ENCODE data around the gene SPG7. TPM values are rescaled to one million over a fixed set of nuclear protein-coding genes. Genes with fewer than 3 reads are reported as not detected.
A peak's percentile ranks its signal among the peaks of the same experiment; 100 is the strongest.

SPG7 gene
- total and polyA plus RNA-seq, 2 donors (not counting 1 experiment from before 2014, with no cell fraction given) = 35.1 to 107 TPM

GRCh38 chr16:89555265-89555664 is 47.1 kb downstream of the SPG7 start:
- Histone ChIP-seq H3K9me3 (ENCODE audit: control insufficient read depth, insufficient read depth, low read depth, low read length) (no peaks in the 10 kb centered on the region), H3K9ac (ENCODE audit: insufficient read depth, low read length) (no peak overlapping the region), H2AFZ (ENCODE audit: low read length) (no peak overlapping the region), H3K27me3 (ENCODE audit: control insufficient read depth, insufficient read depth, low read length) (no peaks in the 10 kb centered on the region), H3K27ac (ENCODE audit: insufficient read depth, low read length) (no peak overlapping the region), H3K4me1 (ENCODE audit: control insufficient read depth, extremely low read depth, insufficient read depth, low read length) (peaks cover 3% of the 10 kb centered on the region), H4K20me1 (ENCODE audit: control insufficient read depth, extremely low read depth, insufficient read depth, low read length) (no peaks in the 10 kb centered on the region), H3K36me3 (ENCODE audit: control insufficient read depth, insufficient read depth, low read length) (peaks cover 31% of the 10 kb centered on the region), H3K4me2 (ENCODE audit: extremely low read depth, insufficient read depth, low read length) (no peak overlapping the region), H3K4me3 (replicated peaks in 1 of 4; ENCODE audit: control extremely low read depth in 1 of 4, insufficient read depth in 1 of 4, low read depth in 3 of 4, low read length in 4 of 4) (no peak overlapping the region), H3K79me2 (ENCODE audit: control insufficient read depth, insufficient read depth, low read length) (no peaks in the 10 kb centered on the region)
- no peak for DNase-seq (ENCODE audit: low read depth in 2 of 2)
- TF ChIP-seq CTCF (conservative IDR thresholded peaks at IDR 0.05 in 1 of 2, IDR thresholded peaks at IDR 0.05 in 1 of 2; ENCODE audit: low read depth in 1 of 2, low read length in 2 of 2) (no peak), EZH2 (IDR thresholded peaks at IDR 0.05; ENCODE audit: low read length, missing control alignments) (no peak)

- H3K36me3 ChIP-seq (ENCODE audit: control insufficient read depth, insufficient read depth, low read length) = peaks cover 30% of the 10 kb centered on the region
- H3K27me3 ChIP-seq (ENCODE audit: control insufficient read depth, insufficient read depth, low read length) = no peaks in the 10 kb centered on the region
- no peak overlapping the region for H3K9ac ChIP-seq (ENCODE audit: insufficient read depth, low read length)
- no peak for DNase-seq (ENCODE audit: low read depth in 2 of 2)
- no peaks in the 10 kb centered on the region for H4K20me1 ChIP-seq (ENCODE audit: control insufficient read depth, extremely low read depth, insufficient read depth, low read length)
- no peaks in the 10 kb centered on the region for H3K9me3 ChIP-seq (ENCODE audit: control insufficient read depth, insufficient read depth, low read depth, low read length)
- no peak overlapping the region for H3K4me2 ChIP-seq (ENCODE audit: extremely low read depth, insufficient read depth, low read length)
- H3K27ac ChIP-seq (ENCODE audit: insufficient read depth, low read length) = no peak overlapping the region
- no peak for TF ChIP-seq CTCF (conservative IDR thresholded peaks at IDR 0.05 in 1 of 2, IDR thresholded peaks at IDR 0.05 in 1 of 2; ENCODE audit: low read depth in 1 of 2, low read length in 2 of 2)
- no peak for TF ChIP-seq EZH2 (IDR thresholded peaks at IDR 0.05; ENCODE audit: low read length, missing control alignments)
- H3K4me1 ChIP-seq (ENCODE audit: control insufficient read depth, extremely low read depth, insufficient read depth, low read length) = peaks cover 3% of the 10 kb centered on the region
- H3K79me2 ChIP-seq (ENCODE audit: control insufficient read depth, insufficient read depth, low read length) = peaks cover 3% of the 10 kb centered on the region
- no peak overlapping the region for H2AFZ ChIP-seq (ENCODE audit: low read length)
- no peak overlapping the region for H3K4me3 ChIP-seq (replicated peaks in 1 of 4; ENCODE audit: control extremely low read depth in 1 of 4, insufficient read depth in 1 of 4, low read depth in 3 of 4, low read length in 4 of 4)
Observed at GRCh38 chr16:89555780-89556179, 47.6 kb downstream of the SPG7 start.

GRCh38 chr16:89556750-89557689 is 48.8 kb downstream of the SPG7 start:
- peaks cover 3% of the 10 kb centered on the region for H3K4me1 ChIP-seq (ENCODE audit: control insufficient read depth, extremely low read depth, insufficient read depth, low read length)
- no peak overlapping the region for H3K27ac ChIP-seq (ENCODE audit: insufficient read depth, low read length)
- peak; percentile 65 to 71 for DNase-seq (ENCODE audit: low read depth in 2 of 2)
- H3K4me3 ChIP-seq (replicated peaks in 1 of 4; ENCODE audit: control extremely low read depth in 1 of 4, insufficient read depth in 1 of 4, low read depth in 3 of 4, low read length in 4 of 4) = no peak overlapping the region
- H2AFZ ChIP-seq (ENCODE audit: low read length) = no peak overlapping the region
- H4K20me1 ChIP-seq (ENCODE audit: control insufficient read depth, extremely low read depth, insufficient read depth, low read length) = no peaks in the 10 kb centered on the region
- H3K9ac ChIP-seq (ENCODE audit: insufficient read depth, low read length) = no peak overlapping the region
- no peaks in the 10 kb centered on the region for H3K9me3 ChIP-seq (ENCODE audit: control insufficient read depth, insufficient read depth, low read depth, low read length)
- peaks cover 15% of the 10 kb centered on the region for H3K79me2 ChIP-seq (ENCODE audit: control insufficient read depth, insufficient read depth, low read length)
- no peaks in the 10 kb centered on the region for H3K27me3 ChIP-seq (ENCODE audit: control insufficient read depth, insufficient read depth, low read length)
- peaks cover 34% of the 10 kb centered on the region for H3K36me3 ChIP-seq (ENCODE audit: control insufficient read depth, insufficient read depth, low read length)
- H3K4me2 ChIP-seq (ENCODE audit: extremely low read depth, insufficient read depth, low read length) = no peak overlapping the region
- peak; percentile 67 to 92 for TF ChIP-seq CTCF (conservative IDR thresholded peaks at IDR 0.05 in 1 of 2, IDR thresholded peaks at IDR 0.05 in 1 of 2; ENCODE audit: low read depth in 1 of 2, low read length in 2 of 2)
- TF ChIP-seq EZH2 (IDR thresholded peaks at IDR 0.05; ENCODE audit: low read length, missing control alignments) = no peak
